Esophagus (tissue), 2 donors: ENCODE results near the gene CLCA1. TPM values are rescaled to one million over a fixed set of nuclear protein-coding genes. Genes with fewer than 3 reads are reported as not detected.
"Not testable (repeated sequence)": the region's sequence is repeated elsewhere in the genome, so short reads cannot be mapped to it uniquely, and the experiment has no call there.

Experiments used
- H3K27ac ChIP-seq, 2 donors: one replicate each; pipeline ENCODE4 v1.5.1; 2013; ENCODE audit warnings: low read depth in 2 of 2, mild to moderate bottlenecking in 2 of 2, inconsistent platforms in 1 of 2, low read length in 1 of 2, moderate library complexity in 1 of 2
- H3K27me3 ChIP-seq, 2 donors: one replicate each; pipeline ENCODE4 v1.6.1; 2013; ENCODE audit warnings: low read length in 2 of 2, control low read depth in 1 of 2, mild to moderate bottlenecking in 1 of 2; ENCODE audit not compliant: insufficient read depth in 2 of 2, control insufficient read depth in 1 of 2
- H3K36me3 ChIP-seq, 2 donors: one replicate each; pipeline ENCODE4 v1.6.1; 2013; ENCODE audit warnings: low read length in 1 of 2; ENCODE audit not compliant: control insufficient read depth in 2 of 2, insufficient read depth in 2 of 2
- H3K4me1 ChIP-seq, 2 donors: one replicate each; pipeline ENCODE4 v1.6.1; 2013; ENCODE audit warnings: low read length in 1 of 2; ENCODE audit not compliant: control insufficient read depth in 2 of 2, insufficient read depth in 2 of 2
- H3K4me3 ChIP-seq, 2 donors: one replicate each; pipeline ENCODE4 v1.5.1; 2013; ENCODE audit warnings: low read length in 2 of 2, mild to moderate bottlenecking in 2 of 2, low read depth in 1 of 2, moderate library complexity in 1 of 2
- H3K9me3 ChIP-seq, 2 donors: one replicate each; pipeline ENCODE4 v1.6.1; 2013; ENCODE audit warnings: mild to moderate bottlenecking in 2 of 2, low read depth in 1 of 2, low read length in 1 of 2, moderate library complexity in 1 of 2; ENCODE audit not compliant: control insufficient read depth in 2 of 2, insufficient read depth in 1 of 2
- WGBS, 2 donors: extraction: QIAGEN DNeasy Blood & Tissue Kit; methylation state at CpG; one replicate each; pipeline ENCODE4 v1.1.7; 2013; 5-methylcytosine and 5-hydroxymethylcytosine counted together
- polyA plus RNA-seq, 2 donors: library from polyadenylated mRNA; stranded (reverse); fragments of 200-250 nt; gene quantifications; one replicate each; pipeline ENCODE4 v1.2.3, GENCODE V29; 2013
- donor health status: healthy with polysubstance abuse.
- donor health status: Bipolar disorder and iron deficiency.

Gene CLCA1
- polyA plus RNA-seq, 2 donors = 0.10 TPM; not detected in 1

DNA sequence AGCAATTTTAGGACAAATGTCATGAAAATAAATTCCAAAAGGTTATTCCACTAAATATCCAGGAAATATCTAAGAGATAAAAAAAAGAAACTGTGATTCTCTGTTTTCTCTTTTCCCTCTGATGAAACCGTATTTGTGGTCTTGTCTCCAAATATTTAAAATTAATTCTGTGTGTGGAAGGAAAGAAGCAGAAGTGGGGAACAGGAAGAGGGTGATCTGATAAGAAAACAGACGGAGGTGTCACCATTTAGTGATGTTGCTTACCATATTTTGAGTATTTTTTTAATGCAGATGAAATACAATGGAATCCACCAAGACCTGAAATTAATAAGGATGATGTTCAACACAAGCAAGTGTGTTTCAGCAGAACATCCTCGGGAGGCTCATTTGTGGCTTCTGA lies 29.6 kb downstream of the CLCA1 start:
- H3K4me1 ChIP-seq = peaks cover 0 to under 1% of the 10 kb centered on the region in 2 donors
- 77 to 85% methylated on average over 3 of the region's 3 CpGs for WGBS, 2 donors
- no peak overlapping the region for H3K27ac ChIP-seq
- H3K4me3 ChIP-seq = no peak overlapping the region
- H3K9me3 ChIP-seq = no peaks in the 10 kb centered on the region
- H3K36me3 ChIP-seq = no peaks in the 10 kb centered on the region
- no peaks in the 10 kb centered on the region for H3K27me3 ChIP-seq

DNA sequence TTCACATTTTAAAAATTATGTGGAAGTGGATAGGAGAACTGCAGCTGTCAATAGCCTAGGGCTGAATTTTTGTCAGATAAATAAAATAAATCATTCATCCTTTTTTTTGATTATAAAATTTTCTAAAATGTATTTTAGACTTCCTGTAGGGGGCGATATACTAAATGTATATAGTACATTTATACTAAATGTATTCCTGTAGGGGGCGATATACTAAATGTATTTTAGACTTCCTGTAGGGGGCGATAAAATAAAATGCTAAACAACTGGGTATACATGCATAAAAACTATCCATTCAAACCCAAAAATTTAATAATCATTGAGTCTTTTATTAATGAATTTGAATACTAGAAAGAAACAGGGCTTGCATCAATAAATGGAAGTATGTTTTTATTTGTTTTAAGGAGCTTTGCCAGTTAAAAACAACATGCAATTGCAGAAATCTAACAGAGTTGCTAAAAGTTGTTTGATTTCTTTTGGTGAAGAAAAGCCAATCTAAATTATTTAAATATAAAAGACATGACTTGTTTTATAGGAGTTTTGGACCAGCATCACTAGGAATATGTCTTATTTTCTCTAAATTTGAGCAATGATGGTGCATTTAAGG lies 31.4 kb downstream of the CLCA1 start:
- Histone ChIP-seq H3K27ac (no peak overlapping the region), H3K9me3 (no peaks in the 10 kb centered on the region), H3K4me1 (peaks cover 0 to 10% of the 10 kb centered on the region in 2 donors), H3K36me3 (no peaks in the 10 kb centered on the region), H3K27me3 (no peaks in the 10 kb centered on the region), H3K4me3 (no peak overlapping the region)
- 13 to 24% methylated on average over 3 of the region's 3 CpGs for WGBS, 2 donors

DNA sequence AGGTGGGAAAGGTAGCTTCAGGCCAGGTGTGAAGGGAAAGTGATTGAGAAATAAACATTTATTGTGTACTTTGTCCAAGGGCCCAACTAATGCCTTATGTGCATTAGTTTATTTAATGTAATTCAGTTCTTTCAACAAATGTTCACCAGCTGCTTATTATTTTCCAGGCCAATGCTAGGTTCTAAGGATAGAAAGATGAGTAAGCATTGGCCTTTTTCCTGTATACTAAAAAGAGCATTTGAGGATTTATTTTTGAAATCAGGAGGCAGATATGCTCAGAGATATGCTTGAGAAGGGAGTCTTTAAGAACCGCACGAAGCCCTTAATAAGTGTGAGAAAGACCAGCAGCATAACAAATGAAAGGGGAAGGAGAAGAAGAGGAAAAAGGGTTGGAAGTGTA lies 32.0 kb downstream of the CLCA1 start:
- WGBS, 2 donors = 77 to 85% methylated on average over 2 of the region's 2 CpGs
- Histone ChIP-seq H3K36me3 (no peaks in the 10 kb centered on the region), H3K4me1 (peaks cover 0 to 10% of the 10 kb centered on the region in 2 donors), H3K27ac (no peak overlapping the region), H3K27me3 (no peaks in the 10 kb centered on the region), H3K9me3 (no peaks in the 10 kb centered on the region), H3K4me3 (no peak overlapping the region)

DNA sequence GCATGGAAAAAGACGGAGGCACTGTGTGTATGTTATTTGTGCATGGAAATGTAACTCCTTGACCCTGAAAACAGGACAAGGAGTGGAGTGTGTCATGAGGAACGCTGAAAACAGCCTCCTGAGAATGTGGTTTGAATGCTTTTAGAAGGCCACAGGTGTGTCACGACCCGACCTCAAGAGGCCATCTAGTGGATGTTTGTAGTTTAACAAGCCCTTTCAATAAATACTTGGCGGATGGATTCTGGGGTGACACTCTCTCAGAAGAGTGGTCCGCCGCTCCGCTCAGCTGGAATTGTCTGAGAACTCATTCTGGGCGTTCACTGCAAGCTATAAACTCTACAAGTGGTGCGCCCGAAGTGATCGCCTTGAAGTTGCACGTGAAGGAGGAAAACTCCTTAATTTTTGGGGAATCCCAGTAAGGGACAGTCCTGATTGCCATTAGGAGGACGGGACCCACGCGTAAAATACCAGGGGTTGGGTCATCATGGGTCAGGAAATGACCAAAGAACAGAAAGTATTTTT lies 33.5 kb downstream of the CLCA1 start:
- not testable (repeated sequence) for H3K36me3 ChIP-seq, H3K9me3 ChIP-seq, H3K27me3 ChIP-seq
- H3K4me1 ChIP-seq = peaks cover 0 to 11% of the 10 kb centered on the region in 2 donors
- peak overlapping the region; percentile 10 to 77 for H3K27ac ChIP-seq
- WGBS, 2 donors = 35 to 53% methylated on average over 16 of the region's 16 CpGs
- H3K4me3 ChIP-seq = peak overlapping the region in 1 of 2 donors; percentile 39

GRCh38 chr1:86502721-86503405 lies 34.1 kb downstream of the CLCA1 start:
- Histone ChIP-seq H3K4me1 (peaks cover 0 to 11% of the 10 kb centered on the region in 2 donors), H3K27me3 (no peaks in the 10 kb centered on the region), H3K36me3 (no peaks in the 10 kb centered on the region), H3K4me3 (peak overlapping the region in 1 of 2 donors; percentile 39), H3K27ac (peak overlapping the region; percentile 82 to 83), H3K9me3 (no peaks in the 10 kb centered on the region)
- 51 to 52% methylated on average over 18 of the region's 18 CpGs for WGBS, 2 donors

GRCh38 chr1:86503406-86504136 lies 34.8 kb downstream of the CLCA1 start:
- Histone ChIP-seq H3K9me3 (no peaks in the 10 kb centered on the region), H3K36me3 (no peaks in the 10 kb centered on the region), H3K4me1 (peaks cover 0 to 11% of the 10 kb centered on the region in 2 donors), H3K4me3 (no peak overlapping the region), H3K27ac (peak overlapping the region; percentile 82 to 83), H3K27me3 (no peaks in the 10 kb centered on the region)
- 33 to 37% methylated on average over 18 of the region's 18 CpGs for WGBS, 2 donors

DNA sequence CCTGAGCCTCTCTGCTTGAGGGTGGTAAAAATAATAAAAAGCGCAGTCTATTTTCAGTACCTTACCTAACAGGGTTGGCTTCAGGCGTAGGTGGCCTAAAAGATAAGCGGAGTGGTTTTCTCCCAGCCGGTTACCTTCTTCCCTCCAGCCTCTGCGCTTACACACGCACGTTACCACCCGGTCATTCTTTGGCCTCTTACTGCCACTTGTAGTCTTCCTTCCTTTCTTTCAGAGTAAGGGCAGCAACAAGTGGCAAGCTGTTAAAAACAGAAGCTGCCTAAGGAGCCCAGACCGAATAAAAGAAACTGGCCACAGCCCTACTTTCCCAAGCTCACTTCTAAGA lies 35.4 kb downstream of the CLCA1 start:
- no peaks in the 10 kb centered on the region for H3K27me3 ChIP-seq
- no peak overlapping the region for H3K4me3 ChIP-seq
- 38 to 52% methylated on average over 9 of the region's 9 CpGs for whole genome bisulfite sequencing, 2 donors
- no peaks in the 10 kb centered on the region for H3K36me3 ChIP-seq
- H3K9me3 ChIP-seq = no peaks in the 10 kb centered on the region
- peak overlapping the region; percentile 82 to 83 for H3K27ac ChIP-seq
- peaks cover 0 to 11% of the 10 kb centered on the region in 2 donors for H3K4me1 ChIP-seq

DNA sequence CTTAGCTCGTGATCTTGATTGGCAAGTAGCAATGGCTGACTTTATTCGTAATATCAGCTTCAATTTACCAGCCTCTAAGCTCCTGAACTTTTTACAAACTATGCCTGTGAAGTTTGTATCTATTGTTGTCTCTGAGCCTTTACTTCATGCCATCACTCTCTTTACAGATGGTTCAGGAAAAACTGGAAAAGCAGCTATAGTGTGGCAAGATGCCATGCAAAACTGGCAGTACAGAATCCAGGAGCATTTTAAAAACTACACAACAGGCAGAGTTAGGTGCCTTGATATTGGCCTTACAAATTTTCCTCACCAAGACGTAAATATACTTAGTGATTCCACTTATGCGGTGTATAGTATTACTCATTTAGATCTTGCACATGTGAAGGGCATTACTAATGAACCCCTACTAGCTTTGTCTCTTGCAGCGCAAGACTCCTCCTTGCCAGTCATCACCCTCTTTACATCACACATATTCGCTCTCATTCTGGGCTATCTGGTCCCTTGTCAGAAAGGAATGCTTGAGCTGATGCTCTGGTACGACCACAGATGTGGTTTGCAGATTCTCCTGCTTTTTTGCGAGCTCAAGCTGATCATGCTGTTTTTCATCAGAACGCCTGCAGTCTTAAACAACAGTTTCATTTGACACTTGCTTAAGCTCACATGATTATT lies 36.3 kb downstream of the CLCA1 start:
- Histone ChIP-seq H3K27me3 (no peaks in the 10 kb centered on the region), H3K36me3 (no peaks in the 10 kb centered on the region), H3K4me3 (no peak overlapping the region), H3K4me1 (peaks cover 0 to 11% of the 10 kb centered on the region in 2 donors), H3K27ac (peak overlapping the region; percentile 81 to 88), H3K9me3 (no peaks in the 10 kb centered on the region)
- 44 to 54% methylated on average over 9 of the region's 9 CpGs for WGBS, 2 donors

DNA sequence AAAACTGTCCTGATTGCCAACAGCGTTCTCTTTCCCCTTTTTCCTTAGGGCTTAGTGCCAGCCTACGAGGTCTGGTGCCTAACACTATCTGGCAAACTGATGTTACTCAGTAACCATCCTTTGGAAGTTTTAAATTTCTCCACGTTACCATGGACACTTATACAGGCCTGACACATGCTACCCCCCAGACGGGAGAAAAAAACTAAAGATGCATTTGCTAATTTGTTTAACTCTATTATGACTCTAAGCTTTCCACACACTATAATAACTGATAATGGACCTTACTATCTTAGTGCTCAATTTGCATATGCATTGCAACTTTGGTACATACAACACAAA lies 36.8 kb downstream of the CLCA1 start:
- Histone ChIP-seq H3K27me3 (no peaks in the 10 kb centered on the region), H3K9me3 (no peaks in the 10 kb centered on the region), H3K27ac (peak overlapping the region; percentile 81 to 88), H3K36me3 (no peaks in the 10 kb centered on the region), H3K4me3 (no peak overlapping the region), H3K4me1 (peaks cover 0 to 11% of the 10 kb centered on the region in 2 donors)
- WGBS, 2 donors = 34 to 52% methylated on average over 4 of the region's 4 CpGs
